Measurements from ENCODE around the gene ANKFY1.

Gene ANKFY1

DNA sequence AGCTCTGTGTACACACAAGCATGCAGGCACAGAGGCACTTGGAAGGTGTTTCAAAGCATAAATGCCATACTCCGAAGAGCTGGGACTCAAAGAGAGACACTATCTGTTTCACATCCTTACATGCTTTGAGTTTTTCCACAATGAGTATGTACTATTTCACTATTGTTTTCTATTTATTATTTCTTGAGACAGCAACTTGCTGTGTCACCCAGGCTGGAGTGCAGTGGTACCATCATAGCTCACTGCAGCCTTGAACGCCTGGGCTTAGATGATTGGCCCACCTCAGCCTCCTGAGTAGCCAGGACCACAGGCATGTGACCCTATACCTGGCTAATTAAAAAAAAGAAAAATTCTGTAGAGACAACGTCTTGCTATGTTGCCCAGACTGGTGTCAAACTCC lies 89.2 kb downstream of the ANKFY1 start:
- no peak overlapping the region for H3K27ac Mint-ChIP-seq
- no peak for TF ChIP-seq CTCF (IDR thresholded peaks at IDR 0.05; ENCODE audit: unreplicated experiment in 3 of 3)
- no peaks in the 10 kb centered on the region for H3K9me3 Mint-ChIP-seq
- no peak overlapping the region for H3K4me3 Mint-ChIP-seq
- no peaks in the 10 kb centered on the region for H3K27me3 Mint-ChIP-seq (ENCODE audit: low read depth)
- peaks cover 76% of the 10 kb centered on the region for H3K36me3 Mint-ChIP-seq (ENCODE audit: low read depth)
- H3K4me1 Mint-ChIP-seq: peaks cover 20% of the 10 kb centered on the region

- TF ChIP-seq CTCF (IDR thresholded peaks at IDR 0.05; ENCODE audit: unreplicated experiment in 3 of 3): no peak
- H3K4me3 Mint-ChIP-seq: no peak overlapping the region
- no peaks in the 10 kb centered on the region for H3K27me3 Mint-ChIP-seq (ENCODE audit: low read depth)
Observed at GRCh38 chr17:4173781-4174180, 90.0 kb downstream of the ANKFY1 start.

GRCh38 chr17:4172356-4172755 lies 91.4 kb downstream of the ANKFY1 start:
- H3K36me3 Mint-ChIP-seq (ENCODE audit: low read depth): peaks cover 71% of the 10 kb centered on the region
- peaks cover 14% of the 10 kb centered on the region for H3K4me1 Mint-ChIP-seq
- no peaks in the 10 kb centered on the region for H3K27me3 Mint-ChIP-seq (ENCODE audit: low read depth)
- no peak overlapping the region for H3K27ac Mint-ChIP-seq
- TF ChIP-seq CTCF (IDR thresholded peaks at IDR 0.05; ENCODE audit: unreplicated experiment in 3 of 3): no peak
- no peaks in the 10 kb centered on the region for H3K9me3 Mint-ChIP-seq
- H3K4me3 Mint-ChIP-seq: no peak overlapping the region

More at GRCh38 chr17:4173781-4174180, 90.0 kb downstream of the ANKFY1 start:
- Mint-ChIP-seq H3K36me3 (ENCODE audit: low read depth) (peaks cover 76% of the 10 kb centered on the region), H3K27ac (no peak overlapping the region), H3K9me3 (no peaks in the 10 kb centered on the region), H3K4me1 (peaks cover 14% of the 10 kb centered on the region)

DNA sequence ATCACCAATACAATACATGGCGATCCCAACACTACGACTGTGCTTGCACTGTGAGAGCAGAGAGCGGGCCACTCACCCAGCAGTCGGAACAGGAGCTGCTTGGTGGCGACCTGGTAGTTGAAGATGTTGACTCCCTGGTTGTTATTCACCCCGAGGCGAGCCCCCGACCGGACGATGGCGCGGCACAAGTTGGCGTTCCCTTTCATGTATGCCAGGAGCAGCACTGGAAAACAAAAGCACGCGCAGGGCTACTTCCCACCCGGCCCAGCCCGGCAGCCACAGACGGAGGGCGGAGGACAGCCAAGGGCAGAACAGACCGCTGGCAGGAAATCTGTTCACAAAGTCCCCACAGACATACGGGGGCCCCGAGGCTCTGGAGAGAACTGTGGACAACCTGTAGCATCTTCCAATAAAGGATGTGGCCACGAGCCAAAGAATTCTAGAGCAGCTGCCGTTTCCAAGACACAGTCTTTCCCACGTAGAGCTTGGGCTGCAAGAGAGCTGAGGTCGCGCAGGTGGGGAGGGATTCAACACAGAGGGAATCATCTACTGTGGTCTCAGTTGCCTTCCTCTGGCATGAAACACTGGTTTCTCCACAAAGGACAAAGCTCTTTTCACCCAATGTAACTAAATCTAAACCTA lies 93.0 kb downstream of the ANKFY1 start:
- Mint-ChIP-seq H3K4me3 (no peak overlapping the region), H3K9me3 (no peaks in the 10 kb centered on the region), H3K36me3 (ENCODE audit: low read depth) (peaks cover 73% of the 10 kb centered on the region), H3K27ac (no peak overlapping the region), H3K27me3 (ENCODE audit: low read depth) (no peaks in the 10 kb centered on the region), H3K4me1 (peaks cover 5% of the 10 kb centered on the region)
- no peak for TF ChIP-seq CTCF (IDR thresholded peaks at IDR 0.05; ENCODE audit: unreplicated experiment in 3 of 3)

GRCh38 chr17:4167786-4168185 lies 96.0 kb downstream of the ANKFY1 start:
- H3K36me3 Mint-ChIP-seq (ENCODE audit: low read depth): peaks cover 75% of the 10 kb centered on the region
- no peaks in the 10 kb centered on the region for H3K4me1 Mint-ChIP-seq
- no peak for TF ChIP-seq CTCF (IDR thresholded peaks at IDR 0.05; ENCODE audit: unreplicated experiment in 3 of 3)
- H3K27me3 Mint-ChIP-seq (ENCODE audit: low read depth): no peaks in the 10 kb centered on the region
- H3K27ac Mint-ChIP-seq: no peak overlapping the region
- no peaks in the 10 kb centered on the region for H3K9me3 Mint-ChIP-seq
- no peak overlapping the region for H3K4me3 Mint-ChIP-seq

GRCh38 chr17:4166419-4166818 lies 97.4 kb downstream of the ANKFY1 start:
- Mint-ChIP-seq H3K27ac (peak overlapping the region in 1 of 3 experiments; percentile 1), H3K36me3 (ENCODE audit: low read depth) (peaks cover 64% of the 10 kb centered on the region), H3K4me1 (no peaks in the 10 kb centered on the region), H3K27me3 (ENCODE audit: low read depth) (no peaks in the 10 kb centered on the region), H3K4me3 (no peak overlapping the region), H3K9me3 (no peaks in the 10 kb centered on the region)
- TF ChIP-seq CTCF (IDR thresholded peaks at IDR 0.05; ENCODE audit: unreplicated experiment in 3 of 3): no peak

Data from nephron (organoid).